ENCODE results near the gene HAUS3. TPM values are rescaled to one million over a fixed set of nuclear protein-coding genes. Genes with fewer than 3 reads are reported as not detected.

HAUS3 gene
- total RNA-seq, 1 donor from 2014 or later = 16.7 TPM

DNA sequence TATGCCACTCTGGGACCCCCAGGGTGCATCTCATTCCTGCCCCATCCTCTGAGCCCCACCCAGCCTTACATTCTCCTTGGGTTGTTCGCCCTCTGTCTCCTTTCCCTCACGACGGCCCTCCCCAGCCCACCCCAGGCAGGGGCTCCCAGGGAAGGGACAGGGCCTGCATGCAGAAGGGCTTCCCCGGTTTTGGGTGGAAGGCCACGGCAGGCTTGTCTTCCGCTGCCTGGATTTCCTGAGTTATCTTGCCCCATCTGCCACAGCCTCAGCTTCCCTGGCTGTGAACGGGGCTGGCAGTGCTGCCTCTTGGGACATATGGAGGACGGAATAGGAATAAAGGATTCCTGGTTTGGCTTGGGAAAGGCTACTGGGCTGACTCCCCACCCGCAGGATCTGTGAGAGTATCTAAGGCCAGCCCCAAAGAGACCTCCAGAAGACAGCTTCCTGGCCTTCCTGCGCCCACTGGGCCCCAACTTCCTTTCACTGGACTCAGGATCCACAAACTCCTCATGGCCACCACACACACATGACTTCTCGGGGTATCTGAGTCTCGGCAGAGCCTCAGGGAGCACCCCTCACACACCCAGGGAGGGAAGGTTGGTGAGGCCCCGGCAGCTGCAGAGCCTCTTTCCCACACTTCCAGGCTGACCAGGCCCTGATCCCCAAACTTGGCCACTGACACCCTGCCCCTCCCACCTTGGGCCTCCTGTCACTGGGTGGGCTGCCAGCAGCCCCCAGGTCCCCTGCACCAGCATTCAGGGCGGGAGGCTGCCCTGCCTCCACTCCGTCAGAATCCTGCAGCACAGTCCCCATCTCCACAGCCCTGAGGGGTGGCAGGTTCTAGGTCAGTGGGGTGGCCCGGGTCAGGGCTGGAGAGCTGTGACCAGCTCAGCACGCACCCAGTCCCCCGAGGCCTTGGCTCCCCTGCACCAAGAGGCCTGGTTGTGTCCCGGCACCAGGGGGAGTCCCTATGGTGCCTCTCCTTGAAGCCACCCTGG, 23.5 kb upstream of the HAUS3 start:
- DNase-seq (ENCODE audit: extremely low read depth, low read depth, low spot score) = no peak

DNA sequence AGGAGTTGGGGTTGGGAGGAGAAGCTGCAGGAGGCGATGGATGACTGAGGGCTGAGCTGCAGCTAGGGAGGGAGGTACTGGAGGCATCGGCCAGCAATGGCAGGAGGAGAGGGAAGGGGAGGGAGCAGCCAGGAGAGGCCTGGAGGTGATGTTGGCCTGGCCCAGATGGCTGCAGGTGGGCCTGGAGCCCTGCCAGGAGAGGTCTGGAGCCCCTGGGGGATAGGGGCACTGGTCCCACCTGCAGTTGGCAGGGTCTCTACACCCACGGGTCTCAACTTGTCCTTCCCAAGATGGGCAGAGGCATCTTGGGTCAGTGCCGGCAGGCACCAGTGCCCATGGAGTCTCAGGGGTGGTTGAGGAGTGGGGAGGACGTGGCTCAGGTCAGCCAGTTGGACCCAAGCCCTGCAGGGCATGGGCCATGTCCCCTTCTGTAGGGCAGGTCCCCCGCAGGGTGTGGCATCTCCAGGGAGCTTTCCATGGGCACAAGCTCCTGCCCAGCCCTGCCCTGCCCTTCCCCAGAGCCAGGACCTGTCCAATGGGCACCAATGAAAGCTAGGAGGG, 22.6 kb upstream of the HAUS3 start:
- DNase-seq (ENCODE audit: extremely low read depth, low read depth, low spot score) = no peak

DNA sequence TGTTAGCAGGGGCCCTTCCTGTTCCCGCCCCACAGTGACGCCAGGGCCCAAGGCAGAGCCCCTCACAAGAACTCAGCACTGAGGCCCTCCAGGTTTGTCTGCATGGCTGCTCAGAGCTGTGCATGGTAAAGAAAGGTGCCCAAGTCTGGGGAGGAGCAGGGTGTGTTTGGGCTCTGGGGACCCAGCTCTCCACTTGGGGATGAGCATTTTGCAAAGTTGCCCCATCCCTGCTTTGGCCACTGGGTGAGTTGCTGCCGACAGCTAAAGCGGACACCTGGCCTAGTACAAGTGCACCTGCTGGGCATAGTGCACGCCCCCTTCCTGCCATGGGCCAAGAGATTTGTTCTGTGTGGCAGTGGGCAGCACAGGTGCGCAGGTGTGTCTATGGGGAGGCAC, 22.0 kb upstream of the HAUS3 start:
- DNase-seq (ENCODE audit: extremely low read depth, low read depth, low spot score) = no peak

GRCh38 chr4:2262944-2263250, 21.0 kb upstream of the HAUS3 start:
- no peak for DNase-seq (ENCODE audit: extremely low read depth, low read depth, low spot score)

- DNase-seq (ENCODE audit: extremely low read depth, low read depth, low spot score) = peak; percentile 86
Measured at GRCh38 chr4:2262145-2262943, 20.4 kb upstream of the HAUS3 start.

DNA sequence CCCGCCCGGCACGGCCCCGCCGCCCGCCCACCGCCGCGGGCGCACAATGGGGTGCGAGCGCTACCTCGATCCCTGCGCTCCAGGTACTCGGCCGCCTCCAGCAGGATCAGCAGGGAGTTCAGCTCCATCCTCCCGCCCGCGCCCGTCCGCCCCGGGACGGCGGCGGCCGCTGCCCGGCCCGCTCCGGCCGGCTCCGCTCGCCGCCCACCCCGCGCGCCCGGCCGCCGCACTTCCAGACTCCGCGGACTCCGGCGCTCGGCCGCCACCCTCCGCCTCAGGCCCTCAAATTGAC, 19.9 kb upstream of the HAUS3 start, which contains the start of gene MXD4:
Gene MXD4 (minus strand): TSS at position 257 of the 292 bp plus-strand sequence. CDS start 129 bp downstream, at position 128.
- no peak for DNase-seq (ENCODE audit: extremely low read depth, low read depth, low spot score)

DNA sequence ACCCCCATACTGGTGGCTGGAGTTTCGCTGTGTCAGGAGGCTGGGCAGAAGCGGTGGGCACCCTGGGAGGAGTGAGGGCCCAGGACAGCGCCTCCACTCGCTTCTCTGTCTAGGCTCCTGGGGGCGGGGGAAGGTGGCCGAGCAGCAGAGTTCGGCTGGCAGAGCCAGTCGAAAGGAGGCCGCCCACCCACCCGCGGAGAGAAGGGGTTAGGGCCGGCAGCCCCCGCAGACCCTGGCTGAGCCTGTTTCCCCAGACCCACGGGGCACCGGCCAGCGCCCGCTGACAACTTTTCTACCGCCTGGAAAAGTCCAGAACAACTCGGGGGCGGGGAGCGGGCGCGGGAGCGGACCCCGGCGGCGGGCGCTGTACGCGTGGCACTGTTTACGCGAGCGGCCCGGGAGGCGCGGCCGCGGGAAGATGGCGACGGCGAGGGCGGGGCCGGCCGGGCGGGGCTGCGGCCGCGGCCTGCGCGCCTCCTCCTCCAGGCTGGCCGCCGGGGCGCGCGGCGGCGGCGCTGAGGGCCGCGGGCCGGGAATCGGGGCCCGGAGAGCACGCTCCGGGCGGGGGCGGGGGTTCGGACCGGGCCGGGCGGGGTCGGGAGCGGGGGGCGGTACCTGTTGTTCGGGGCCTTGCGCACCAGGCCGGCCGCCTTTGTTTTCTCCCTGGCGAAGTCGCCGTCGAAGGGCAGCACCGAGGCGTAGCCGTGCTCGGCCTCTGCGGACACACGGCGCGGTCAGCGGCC, 19.4 kb upstream of the HAUS3 start:
- no peak for DNase-seq (ENCODE audit: extremely low read depth, low read depth, low spot score)

GRCh38 chr4:2260344-2261109, 18.6 kb upstream of the HAUS3 start:
- DNase-seq (ENCODE audit: extremely low read depth, low read depth, low spot score) = no peak

DNA sequence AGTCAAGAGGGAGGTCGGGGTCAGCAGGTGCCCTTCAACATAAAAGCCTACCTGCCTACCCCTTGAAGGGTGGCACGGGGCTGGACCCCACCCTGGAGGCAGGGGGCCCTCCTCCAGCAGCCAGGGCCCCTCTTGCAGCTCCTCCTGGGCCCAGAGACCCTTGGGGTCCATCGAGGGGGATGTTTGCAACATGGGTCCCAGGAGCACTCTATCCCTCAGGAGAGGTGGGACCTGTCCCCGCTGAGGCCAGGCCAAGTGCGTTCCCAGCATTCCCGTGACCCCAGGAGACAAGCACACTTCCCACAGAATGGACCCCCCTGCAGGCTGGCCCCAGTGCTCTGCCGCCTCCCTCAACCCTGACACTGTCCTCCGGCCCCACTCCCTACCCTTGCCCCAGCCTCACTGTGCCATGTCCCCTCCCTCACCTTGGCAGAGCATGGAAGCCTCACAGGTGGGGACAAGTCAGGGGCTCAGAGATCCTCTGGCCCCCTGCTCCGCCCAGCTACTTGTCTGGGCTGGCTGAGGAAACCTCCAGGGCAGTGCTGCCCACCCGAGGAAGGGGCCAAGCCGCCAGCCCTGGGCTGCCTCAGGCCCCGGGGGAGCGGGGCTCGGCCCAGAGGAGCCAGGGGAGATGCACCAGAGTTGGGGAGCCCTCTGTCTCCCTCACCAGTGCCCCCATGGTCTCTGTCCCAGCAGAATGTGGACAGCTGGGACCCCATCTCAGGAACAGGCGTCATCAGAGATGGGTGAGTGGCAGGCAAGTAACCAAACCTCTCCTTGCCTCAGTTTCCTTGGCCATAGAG, 17.8 kb upstream of the HAUS3 start:
- no peak for DNase-seq (ENCODE audit: extremely low read depth, low read depth, low spot score)

- no peak for DNase-seq (ENCODE audit: extremely low read depth, low read depth, low spot score)
Measured at GRCh38 chr4:2259036-2259540, 17.2 kb upstream of the HAUS3 start.

GRCh38 chr4:2258091-2259035, 16.4 kb upstream of the HAUS3 start:
- no peak for DNase-seq (ENCODE audit: extremely low read depth, low read depth, low spot score)

DNA sequence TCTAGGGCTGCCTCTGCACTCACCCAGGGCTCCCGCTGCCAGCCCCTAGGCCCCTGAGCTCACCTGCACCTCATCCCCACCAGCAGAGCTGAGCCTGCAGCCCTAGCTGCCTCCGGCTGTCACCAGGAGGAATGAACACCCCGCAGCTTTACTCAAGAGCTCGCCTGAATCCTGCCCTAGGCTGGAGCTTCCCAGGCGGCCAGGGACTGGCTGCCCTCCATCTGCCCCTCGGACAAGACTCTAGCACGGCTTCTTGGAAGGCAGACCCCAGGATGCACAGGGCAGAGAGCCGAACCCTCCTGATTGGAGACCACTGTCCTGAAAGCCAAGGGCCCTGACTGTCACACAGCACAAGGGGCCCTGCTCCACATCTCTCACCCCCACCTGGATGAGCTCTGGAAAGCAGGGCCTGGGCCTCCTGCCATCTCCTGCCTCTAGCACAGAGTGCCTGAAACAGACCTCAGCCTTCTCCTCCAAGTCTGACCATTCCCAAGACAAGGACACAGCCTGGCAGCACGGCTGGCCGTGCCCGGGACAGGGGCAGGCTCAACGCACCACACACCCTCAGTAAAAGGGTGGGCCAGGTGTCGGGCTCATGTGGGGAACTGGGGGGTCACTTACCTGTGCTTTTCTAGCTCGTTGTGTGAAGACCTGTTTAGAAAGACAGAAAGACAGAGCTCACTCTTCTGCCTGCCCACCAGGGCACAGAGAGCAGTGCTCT, 15.6 kb upstream of the HAUS3 start:
- DNase-seq (ENCODE audit: extremely low read depth, low read depth, low spot score) = no peak

- DNase-seq (ENCODE audit: extremely low read depth, low read depth, low spot score) = no peak
Measured at GRCh38 chr4:2256781-2257191, 14.9 kb upstream of the HAUS3 start.

GRCh38 chr4:2256156-2256731, 14.3 kb upstream of the HAUS3 start:
- DNase-seq (ENCODE audit: extremely low read depth, low read depth, low spot score) = no peak

DNA sequence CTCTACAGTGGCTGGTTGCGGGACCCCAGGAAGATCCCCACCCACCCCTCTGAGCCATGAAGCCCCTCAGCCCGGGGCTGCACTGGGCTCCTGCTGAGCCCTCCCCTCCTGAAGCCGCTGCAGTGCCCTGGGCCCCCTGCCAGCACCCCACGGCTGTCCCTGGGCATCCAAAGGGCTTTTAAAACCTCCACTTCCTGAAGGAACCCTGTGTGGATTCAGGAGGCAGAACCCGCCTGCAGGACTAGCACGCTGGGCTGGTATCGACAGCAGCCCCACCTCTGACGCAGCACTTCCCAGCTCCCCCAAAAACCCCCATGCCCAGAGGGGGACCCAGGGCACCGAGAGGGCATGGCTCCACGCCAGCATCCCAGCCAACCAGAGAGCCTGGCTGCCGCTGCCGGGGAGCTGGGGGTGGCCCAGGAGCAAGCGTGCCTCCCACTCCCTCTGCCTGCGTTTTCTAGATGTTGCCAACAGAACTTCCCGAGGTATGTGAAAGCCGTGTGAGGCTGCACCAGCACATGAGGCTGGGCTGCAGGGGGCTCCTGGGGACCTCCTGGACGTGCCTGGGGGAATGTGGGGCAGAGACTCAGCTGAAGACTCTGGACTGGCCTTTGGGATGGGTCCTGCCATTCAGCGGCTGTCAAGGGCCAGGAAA, 13.7 kb upstream of the HAUS3 start:
- no peak for DNase-seq (ENCODE audit: extremely low read depth, low read depth, low spot score)

GRCh38 chr4:2254665-2255500, 13.0 kb upstream of the HAUS3 start:
- DNase-seq (ENCODE audit: extremely low read depth, low read depth, low spot score) = no peak
